GM12878 (cell line): Measurements from ENCODE around the gene CACNA1B. TPM values are rescaled to one million over a fixed set of nuclear protein-coding genes. Genes with fewer than 3 reads are reported as not detected.

Experiments
- ATAC-seq: fragments of 200-7000 bp; cut with Tn5 transposase; 3 replicates; pipeline ENCODE4 v1.9.1; 2020; ENCODE audit warnings: mild to moderate bottlenecking, moderate library complexity
- BruUV-seq: library from RNA; stranded (reverse); fragments of 400-500 nt; replicated peaks from 2 replicates; lab custom pipeline; 2021; lab: Mats Ljungman, UMichigan
- CTCF ChIA-PET: fragments of 300-600 bp; sonication (Branson Sonifier 250); formaldehyde crosslinking; extraction: SDS; loops from one replicate; lab custom pipeline; 2021; ENCODE audit warnings: inconsistent platforms; lab: Yijun Ruan, JAX
- POLR2A ChIA-PET: fragments of 350-600 bp; formaldehyde crosslinking; extraction: SDS; loops from one replicate; lab custom pipeline; 2021; ENCODE audit warnings: inconsistent platforms; lab: Charles Lee
- RAD21 ChIA-PET: fragments of 300-600 bp; sonication (Branson Sonifier 250); formaldehyde crosslinking; loops from one replicate; lab custom pipeline; 2023; ENCODE audit warnings: antibody characterized with exemption; ENCODE audit not compliant: unreplicated experiment; lab: Charles Lee
- SMC1A ChIA-PET: fragments of 300-600 bp; sonication (Branson Sonifier 250); formaldehyde crosslinking; loops from one replicate; lab custom pipeline; 2023; ENCODE audit not compliant: unreplicated experiment, uncharacterized antibody; lab: Charles Lee
- DNase-seq: peaks from one replicate; pipeline ENCODE4 v3.0.0-alpha.2; 2011; ENCODE audit warnings: low read depth, low spot score
- FAIRE-seq: peaks from 3 replicates; lab custom pipeline; 2011; peaks lifted over from hg19 to GRCh38; lab: Jason Lieb, UNC
- H2AFZ ChIP-seq: 2 replicates; pipeline ENCODE4 v1.6.0; 2011; ENCODE audit warnings: low read depth, low read length, control low read depth; ENCODE audit not compliant: control insufficient read depth
- H3K27ac ChIP-seq: 2 replicates; pipeline ENCODE4 v1.5.1; 2011; ENCODE audit warnings: control low read depth; ENCODE audit not compliant: control insufficient read depth, insufficient read depth
- H3K27me3 ChIP-seq, 2 experiments: replicated peaks in 1 of 2; 2 replicates each; pipeline versions ENCODE4 v1.6.0 to v1.6.1; 2011; ENCODE audit warnings: low read length in 1 of 2; ENCODE audit not compliant: control insufficient read depth in 2 of 2, insufficient read depth in 2 of 2
- H3K36me3 ChIP-seq, 2 experiments: 2 replicates each; pipeline ENCODE4 v1.5.1; 2011; ENCODE audit warnings: low read length in 1 of 2; ENCODE audit not compliant: control insufficient read depth in 2 of 2, insufficient read depth in 2 of 2
- H3K4me1 ChIP-seq: 2 replicates; pipeline ENCODE4 v1.6.1; 2011; ENCODE audit warnings: mild to moderate bottlenecking, low read length, moderate library complexity, mixed read lengths; ENCODE audit not compliant: control insufficient read depth, insufficient read depth
- H3K4me2 ChIP-seq: 2 replicates; pipeline ENCODE4 v1.6.0; 2011; ENCODE audit warnings: control low read depth; ENCODE audit not compliant: control insufficient read depth, insufficient read depth
- H3K4me3 ChIP-seq: fragments of 200-600 bp; sonication (generic); 2 replicates; pipeline ENCODE4 v1.5.1; 2016
- H3K79me2 ChIP-seq: 2 replicates; pipeline ENCODE4 v1.6.0; 2011; ENCODE audit warnings: low read length; ENCODE audit not compliant: control insufficient read depth, insufficient read depth
- H3K9ac ChIP-seq: 2 replicates; pipeline ENCODE4 v1.8.0; 2011; ENCODE audit warnings: low read length, control low read depth, mixed read lengths; ENCODE audit not compliant: control insufficient read depth, insufficient read depth
- H3K9me3 ChIP-seq: replicated peaks from 3 replicates; pipeline ENCODE4 v1.5.1; 2011; ENCODE audit warnings: mild to moderate bottlenecking, low read length; ENCODE audit not compliant: control insufficient read depth, insufficient read depth
- H4K20me1 ChIP-seq: 2 replicates; pipeline ENCODE4 v1.6.0; 2011; ENCODE audit not compliant: control insufficient read depth, insufficient read depth
- MYB ChIP-seq: fragments of 150-350 bp; IDR thresholded peaks from 2 replicates; pipeline ENCODE4 v1.6.1; 2014; ENCODE audit warnings: mild to moderate bottlenecking, low read depth, low read length, borderline replicate concordance
- WGBS: methylation state at CpG from one replicate; pipeline ENCODE4 v1.1.6; 2016; ENCODE audit warnings: low lambda C conversion rate; ENCODE audit not compliant: insufficient replicate concordance, insufficient coverage; ENCODE audit errors: missing lambda C conversion rate; 5-methylcytosine and 5-hydroxymethylcytosine counted together
- in situ Hi-C: fragments of 300-500 bp; cut with MboI; formaldehyde crosslinking; loops from 9 replicates; pipeline ENCODE4 v1.14.3; 2018; ENCODE audit warnings: mixed read lengths
- intact Hi-C: fragments of 100-400 bp; cut with micrococcal nuclease; formaldehyde crosslinking; loops from one replicate; pipeline ENCODE4 v1.14.2; 2022; ENCODE audit not compliant: unreplicated experiment
- polyA plus RNA-seq, 11 experiments: library from polyadenylated mRNA; depleted of rRNA in 4 of 11; unstranded in 6 of 11; stranded (reverse) in 5 of 11; fragments of >200 nt; fragmentation: Nextera tagmentation in 4 of 11; fragmentation: Illumina TruSeq in 1 of 11; extraction: Ambion mirVana in 4 of 11; extraction: Trizol in 1 of 11; gene quantifications; 1 replicate in 1 of 11; 2 replicates in 10 of 11; pipeline versions ENCODE4 v1.2.1 to v1.2.3, GENCODE V29; 2011 to 2016; ENCODE audit warnings: inconsistent platforms in 2 of 11, missing spikeins in 2 of 11, low read depth in 1 of 11
- total RNA-seq, 4 experiments: library from RNA; depleted of rRNA in 3 of 4; stranded (reverse); fragments of >200 nt in 3 of 4; fragmentation: Illumina TruSeq in 1 of 4; extraction: Trizol in 1 of 4; gene quantifications; 2 replicates each; pipeline versions ENCODE4 v1.2.1 to v1.2.3, GENCODE V29; 2013 to 2021
- TF ChIP-seq, protein P1 (sequence below), 3 experiments: IDR thresholded peaks in 2 of 3; conservative IDR thresholded peaks in 1 of 3; 2 replicates each; pipeline ENCODE4 v1.5.1; 2011; ENCODE audit warnings: low read depth in 3 of 3, low read length in 3 of 3, mild to moderate bottlenecking in 3 of 3, control low read depth in 2 of 3, moderate library complexity in 2 of 3, inconsistent platforms in 1 of 3, mixed read lengths in 1 of 3; ENCODE audit not compliant: control insufficient read depth in 2 of 3, insufficient read depth in 1 of 3; ENCODE audit errors: extremely low read depth in 1 of 3

The CACNA1B gene
- total and polyA plus RNA-seq, 10 of the 15 experiments (the other 5 are each of a cell fraction or from before 2014, with no cell fraction given) = 0.01 to 0.03 (median 0.01) TPM; not detected in 7

- RAD21 ChIA-PET = interaction anchor here (0.6 kb wide), 1 partner anchor 428 kb away, joined by 5 read pairs; no protein-coding TSS in a partner anchor
- SMC1A ChIA-PET = no interaction called here
- Histone ChIP-seq H2AFZ (no peak overlapping the region), H4K20me1 (no peaks in the 10 kb centered on the region), H3K9me3 (no peaks in the 10 kb centered on the region), H3K4me3 (no peak overlapping the region), H3K27ac (no peak overlapping the region), H3K4me1 (no peaks in the 10 kb centered on the region), H3K27me3 (no peaks in the 10 kb centered on the region; a peak in 1 of 4 replicates), H3K79me2 (no peaks in the 10 kb centered on the region), H3K36me3 (no peaks in the 10 kb centered on the region), H3K9ac (no peak overlapping the region), H3K4me2 (no peak overlapping the region)
- BruUV-seq = no TSS peak
- in situ Hi-C loops = no loop called here
- intact Hi-C loops = no loop called here
- WGBS = 58% methylated on average over 20 of the region's 30 CpGs
- TF ChIP-seq MYB = no peak
- TF ChIP-seq, protein P1, sequence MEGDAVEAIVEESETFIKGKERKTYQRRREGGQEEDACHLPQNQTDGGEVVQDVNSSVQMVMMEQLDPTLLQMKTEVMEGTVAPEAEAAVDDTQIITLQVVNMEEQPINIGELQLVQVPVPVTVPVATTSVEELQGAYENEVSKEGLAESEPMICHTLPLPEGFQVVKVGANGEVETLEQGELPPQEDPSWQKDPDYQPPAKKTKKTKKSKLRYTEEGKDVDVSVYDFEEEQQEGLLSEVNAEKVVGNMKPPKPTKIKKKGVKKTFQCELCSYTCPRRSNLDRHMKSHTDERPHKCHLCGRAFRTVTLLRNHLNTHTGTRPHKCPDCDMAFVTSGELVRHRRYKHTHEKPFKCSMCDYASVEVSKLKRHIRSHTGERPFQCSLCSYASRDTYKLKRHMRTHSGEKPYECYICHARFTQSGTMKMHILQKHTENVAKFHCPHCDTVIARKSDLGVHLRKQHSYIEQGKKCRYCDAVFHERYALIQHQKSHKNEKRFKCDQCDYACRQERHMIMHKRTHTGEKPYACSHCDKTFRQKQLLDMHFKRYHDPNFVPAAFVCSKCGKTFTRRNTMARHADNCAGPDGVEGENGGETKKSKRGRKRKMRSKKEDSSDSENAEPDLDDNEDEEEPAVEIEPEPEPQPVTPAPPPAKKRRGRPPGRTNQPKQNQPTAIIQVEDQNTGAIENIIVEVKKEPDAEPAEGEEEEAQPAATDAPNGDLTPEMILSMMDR (IDR thresholded peaks at IDR 0.05 in 2 of 3, conservative IDR thresholded peaks at IDR 0.05 in 1 of 3; ENCODE audit: control insufficient read depth in 2 of 3, extremely low read depth in 1 of 3, insufficient read depth in 1 of 3, low read depth in 3 of 3, low read length in 3 of 3) = peak; percentile 20 to 27 (median 26); a peak in 2 of 6 replicates
- CTCF ChIA-PET = interaction anchor here (0.7 to 1.3 kb wide), 3 partner anchors 428 to 430 kb away, joined by 3 to 4 read pairs (median 3); no protein-coding TSS in a partner anchor
- no peak for FAIRE-seq
- ATAC-seq = no peak
- DNase-seq = no peak
- POLR2A ChIA-PET = no interaction called here
These were observed 223.2 kb downstream of the CACNA1B start for GRCh38 chr9:138100711-138101350.
